SIG-M5 treated with dmso at 0.1 percent for 504 hours (cell line): Measurements from ENCODE around the gene SREK1.
"Not testable (repeated sequence)": the region's sequence is repeated elsewhere in the genome, so short reads cannot be mapped to it uniquely, and the experiment has no call there.

ENCODE experiments used
- DNase-seq: peaks from one replicate; lab custom pipeline; 2025; ENCODE audit not compliant: unreplicated experiment; lab: John Stamatoyannopoulos, UW

The SREK1 gene

GRCh38 chr5:66213533-66213932 lies 69.4 kb downstream of the SREK1 start:
- DNase-seq: no peak

DNA sequence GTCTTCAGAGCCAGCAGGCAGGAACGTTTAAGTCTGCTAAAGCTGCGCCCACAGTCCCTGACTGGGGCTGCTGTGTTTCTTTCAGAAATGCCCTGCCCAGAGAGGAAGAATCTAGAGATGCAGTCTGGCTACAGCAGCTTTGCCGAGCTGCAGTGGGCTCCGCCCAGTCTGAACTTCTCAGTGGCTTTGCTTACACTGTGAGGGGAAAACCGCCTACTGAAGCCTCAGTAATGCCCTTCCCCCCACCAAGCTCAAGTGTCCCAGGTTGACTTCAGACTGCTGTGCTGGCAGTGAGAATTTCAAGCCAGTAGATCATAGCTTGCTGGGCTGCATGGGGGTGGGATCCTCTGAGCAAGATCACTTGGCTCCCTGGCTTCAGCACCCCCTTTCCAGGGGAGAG lies 78.4 kb downstream of the SREK1 start:
- DNase-seq: no peak

- DNase-seq: not testable (repeated sequence)
These were observed 78.8 kb downstream of the SREK1 start for GRCh38 chr5:66222896-66223295.

DNA sequence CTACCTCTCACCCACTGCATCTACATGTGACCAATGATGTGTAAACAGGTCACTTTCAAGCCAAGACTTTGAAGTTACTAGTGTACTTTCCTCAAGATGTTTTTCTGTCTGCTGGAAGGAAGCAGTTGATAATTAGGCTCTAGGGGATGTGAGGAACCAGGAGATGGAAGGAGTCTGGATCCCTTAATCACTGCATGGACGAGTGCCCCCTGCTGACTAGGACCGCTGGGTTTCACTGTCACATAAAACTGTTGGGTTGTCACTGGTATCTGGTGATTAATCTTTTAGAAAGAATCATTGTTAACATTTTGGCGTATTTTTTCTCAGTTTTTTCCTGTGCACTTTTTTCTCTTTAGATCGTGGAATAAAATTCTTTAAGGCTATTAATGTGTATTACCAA lies 79.5 kb downstream of the SREK1 start:
- peak; percentile 18 for DNase-seq

GRCh38 chr5:66224274-66224673 lies 80.2 kb downstream of the SREK1 start:
- DNase-seq: no peak

DNA sequence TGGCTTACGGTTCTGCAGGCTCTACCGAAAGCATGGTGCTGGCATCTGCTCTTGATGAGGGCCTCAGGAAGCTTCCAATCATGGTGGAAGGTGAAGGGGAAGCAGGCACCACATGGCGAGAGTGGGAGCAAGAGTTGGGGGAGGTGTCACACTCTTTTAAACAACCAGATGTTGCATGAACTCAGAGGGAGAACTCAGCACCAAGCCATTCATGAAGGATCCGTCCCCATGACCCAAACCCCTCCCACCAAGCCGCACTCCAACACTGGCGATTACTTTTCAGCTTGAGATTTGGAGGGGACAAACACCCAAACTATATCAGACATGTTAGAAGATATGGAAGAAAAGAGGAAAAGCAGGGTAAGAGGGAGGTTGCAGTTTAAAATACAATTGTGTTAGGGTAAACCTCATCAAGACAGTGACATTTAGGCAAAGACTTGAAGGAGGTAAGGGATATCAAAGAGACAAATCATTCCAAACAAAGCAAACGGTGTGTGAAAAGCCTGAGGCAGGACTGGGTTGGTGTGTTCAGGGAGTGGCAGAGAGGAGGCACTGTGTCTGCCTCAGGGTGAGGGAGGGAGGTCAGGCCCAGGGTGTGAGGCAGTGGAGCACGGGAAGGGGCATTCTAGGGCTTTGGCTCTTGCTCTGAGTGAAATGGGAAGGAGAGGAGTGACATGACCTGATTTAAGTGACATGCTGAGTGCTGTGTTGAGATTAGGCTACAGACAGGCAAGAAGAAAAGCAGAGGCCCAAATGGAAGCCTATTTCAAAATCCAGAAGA lies 80.9 kb downstream of the SREK1 start:
- no peak for DNase-seq

DNA sequence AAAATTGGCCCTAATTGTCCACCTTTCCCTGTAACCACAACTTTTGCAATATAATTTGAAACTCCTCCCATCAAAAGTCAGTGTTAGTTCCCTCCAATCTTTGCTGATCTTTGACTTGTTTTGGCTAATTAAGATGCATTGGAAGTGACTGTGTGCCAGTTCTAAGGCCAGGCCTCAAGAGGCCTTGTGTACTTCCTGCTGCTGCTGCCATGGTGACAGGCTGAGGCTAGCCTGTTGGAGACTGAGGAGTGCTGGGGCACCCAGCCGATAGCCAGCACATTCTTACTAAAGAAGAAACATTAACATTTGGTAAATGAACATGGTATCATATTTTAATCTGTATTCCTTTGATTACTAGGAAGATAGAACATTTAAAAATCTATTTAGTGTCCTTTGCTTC lies 86.5 kb downstream of the SREK1 start:
- DNase-seq: peak; percentile 16

DNA sequence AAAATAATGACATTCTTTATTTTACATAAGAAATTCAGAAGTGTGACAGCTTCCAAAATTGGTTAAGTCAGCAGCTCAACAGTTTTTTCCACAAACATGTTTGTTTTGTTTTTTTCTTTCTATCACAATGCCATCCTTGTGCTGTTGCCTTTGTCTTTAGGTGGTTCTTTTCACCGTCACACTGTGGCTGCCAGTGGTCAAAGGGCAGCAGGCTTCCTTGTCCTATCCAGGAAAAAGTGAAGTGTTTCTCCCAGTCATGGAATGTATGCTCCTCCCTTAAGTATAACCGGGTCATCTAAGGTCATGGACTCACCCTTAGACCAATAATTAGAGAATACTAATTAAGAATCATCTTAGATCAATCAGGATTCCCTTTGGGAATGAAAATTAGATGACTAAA lies 87.4 kb downstream of the SREK1 start:
- no peak for DNase-seq

DNA sequence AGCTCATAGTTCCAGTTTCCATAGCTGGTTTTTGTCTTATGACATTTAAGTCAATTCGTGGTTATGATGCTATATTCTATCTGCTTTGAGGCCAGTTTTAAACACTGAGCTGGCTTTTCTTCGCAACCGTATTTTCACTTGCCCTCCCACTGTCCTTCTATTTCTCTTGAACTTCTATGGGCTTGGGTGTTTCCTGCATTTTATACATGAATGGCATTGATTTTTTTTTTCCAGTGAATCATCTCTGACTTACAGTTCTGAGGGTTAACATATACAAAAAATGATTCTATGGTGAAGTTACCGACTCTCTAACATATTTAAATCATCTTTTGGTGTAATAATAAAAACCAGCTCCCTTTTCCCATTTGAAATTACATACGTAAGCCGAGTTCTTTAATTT lies 88.2 kb downstream of the SREK1 start:
- no peak for DNase-seq

GRCh38 chr5:66232706-66233445 lies 88.8 kb downstream of the SREK1 start:
- no peak for DNase-seq
